HEK293 (cell line): ENCODE measurements around the gene ISY1.

Experiments used
- ATF2 ChIP-seq: fragments of 450-650 bp; formaldehyde crosslinking; IDR thresholded peaks from 2 replicates; pipeline ENCODE4 v1.5.1; 2016; ENCODE audit warnings: missing biosample characterization, missing genetic modification characterization, low read depth
- CTCF ChIP-seq: fragments of 450-650 bp; formaldehyde crosslinking; IDR thresholded peaks from 2 replicates; pipeline ENCODE4 v1.5.1; 2016; ENCODE audit warnings: missing biosample characterization, missing genetic modification characterization
- HOXA7 ChIP-seq: sonication (generic); formaldehyde crosslinking; IDR thresholded peaks from 2 replicates; pipeline ENCODE4 v1.8.1; 2022; ENCODE audit warnings: missing genetic modification reagents, borderline replicate concordance
- ZBTB17 ChIP-seq: fragments of 450-650 bp; formaldehyde crosslinking; IDR thresholded peaks from 2 replicates; pipeline ENCODE4 v1.5.1; 2016; ENCODE audit warnings: missing biosample characterization, missing genetic modification characterization
- ZBTB26 ChIP-seq: fragments of 450-650 bp; formaldehyde crosslinking; optimal IDR thresholded peaks from 2 replicates; pipeline ENCODE3; 2016; ENCODE audit warnings: missing biosample characterization, mild to moderate bottlenecking, missing genetic modification characterization
- ZNF274 ChIP-seq, 2 experiments: fragments of 200-500 bp in 1 of 2; fragments of 450-650 bp in 1 of 2; sonication (Bioruptor generic) in 1 of 2; formaldehyde crosslinking in 1 of 2; IDR thresholded peaks; 2 replicates each; pipeline versions ENCODE4 v1.5.1 to v1.6.1; 2014 to 2016; ENCODE audit warnings: borderline replicate concordance in 1 of 2, inconsistent platforms in 1 of 2, low read length in 1 of 2, missing biosample characterization in 1 of 2, missing genetic modification characterization in 1 of 2
- ZNF354C ChIP-seq: fragments of 450-650 bp; formaldehyde crosslinking; IDR thresholded peaks from 2 replicates; pipeline ENCODE4 v1.5.1; 2016; ENCODE audit warnings: missing biosample characterization, missing genetic modification characterization, low read depth, borderline replicate concordance
- ZNF398 ChIP-seq: fragments of 450-650 bp; formaldehyde crosslinking; IDR thresholded peaks from 2 replicates; pipeline ENCODE4 v1.5.1; 2017; ENCODE audit warnings: missing biosample characterization, missing genetic modification characterization
- ZNF416 ChIP-seq: fragments of 450-650 bp; formaldehyde crosslinking; IDR thresholded peaks from 2 replicates; pipeline ENCODE4 v1.5.1; 2016; ENCODE audit warnings: missing biosample characterization, missing genetic modification characterization
- ZSCAN23 ChIP-seq: fragments of 450-650 bp; formaldehyde crosslinking; IDR thresholded peaks from 2 replicates; pipeline ENCODE4 v1.5.1; 2016; ENCODE audit warnings: missing biosample characterization, missing genetic modification characterization

- no peak for TF ChIP-seq ZBTB17 (tag by site-specific recombination)
- TF ChIP-seq CTCF = no peak
- TF ChIP-seq ZBTB26 (tag by site-specific recombination) = no peak
- TF ChIP-seq ZSCAN23 = no peak
- TF ChIP-seq HOXA7 (CRISPR knock-in tag) = no peak
- TF ChIP-seq ZNF354C = no peak
- TF ChIP-seq ZNF398 (tag by site-specific recombination) = no peak
- no peak for TF ChIP-seq ATF2 (tag by site-specific recombination)
- no peak for TF ChIP-seq ZNF416 (tag by site-specific recombination)
- TF ChIP-seq ZNF274 (IDR thresholded peaks at IDR 0.05; ENCODE audit: low read length) = no peak
- no peak for TF ChIP-seq ZNF274 (tag by site-specific recombination; IDR thresholded peaks at IDR 0.05; ENCODE audit: borderline replicate concordance)
These were observed 57.6 kb downstream of the ISY1 start for GRCh38 chr3:129103296-129103695.
